ENCODE measurements around the gene NUDT13.

DNA sequence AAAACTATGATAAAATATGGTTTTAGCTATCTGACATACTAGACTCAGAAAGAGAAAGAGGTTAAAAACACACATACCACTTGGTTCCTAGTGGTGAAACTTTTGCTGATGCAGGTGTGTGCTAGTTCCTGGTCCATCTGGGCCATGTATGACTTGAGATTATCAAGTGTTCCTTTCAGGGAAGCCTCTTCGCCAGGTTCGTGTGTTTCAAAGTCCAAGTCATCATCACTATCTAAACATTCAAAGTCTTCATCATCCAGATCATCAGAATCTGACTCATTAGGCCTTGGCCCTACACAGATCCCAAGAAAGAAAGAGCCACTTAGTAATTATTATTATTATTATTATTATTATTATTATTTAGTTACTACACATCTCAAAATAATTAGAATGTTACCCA lies 26.4 kb downstream of the NUDT13 start:
- TF ChIP-seq, protein P1, sequence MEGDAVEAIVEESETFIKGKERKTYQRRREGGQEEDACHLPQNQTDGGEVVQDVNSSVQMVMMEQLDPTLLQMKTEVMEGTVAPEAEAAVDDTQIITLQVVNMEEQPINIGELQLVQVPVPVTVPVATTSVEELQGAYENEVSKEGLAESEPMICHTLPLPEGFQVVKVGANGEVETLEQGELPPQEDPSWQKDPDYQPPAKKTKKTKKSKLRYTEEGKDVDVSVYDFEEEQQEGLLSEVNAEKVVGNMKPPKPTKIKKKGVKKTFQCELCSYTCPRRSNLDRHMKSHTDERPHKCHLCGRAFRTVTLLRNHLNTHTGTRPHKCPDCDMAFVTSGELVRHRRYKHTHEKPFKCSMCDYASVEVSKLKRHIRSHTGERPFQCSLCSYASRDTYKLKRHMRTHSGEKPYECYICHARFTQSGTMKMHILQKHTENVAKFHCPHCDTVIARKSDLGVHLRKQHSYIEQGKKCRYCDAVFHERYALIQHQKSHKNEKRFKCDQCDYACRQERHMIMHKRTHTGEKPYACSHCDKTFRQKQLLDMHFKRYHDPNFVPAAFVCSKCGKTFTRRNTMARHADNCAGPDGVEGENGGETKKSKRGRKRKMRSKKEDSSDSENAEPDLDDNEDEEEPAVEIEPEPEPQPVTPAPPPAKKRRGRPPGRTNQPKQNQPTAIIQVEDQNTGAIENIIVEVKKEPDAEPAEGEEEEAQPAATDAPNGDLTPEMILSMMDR (IDR thresholded peaks at IDR 0.05), result no peak
- no peak for TF ChIP-seq POLR2A (IDR thresholded peaks at IDR 0.05)

All from heart left ventricle (tissue), 13 donors.